ENCODE data around the gene MCOLN3. TPM values are rescaled to one million over a fixed set of nuclear protein-coding genes. Genes with fewer than 3 reads are reported as not detected.

Gene MCOLN3
- total RNA-seq = 1.1 TPM
- polyA plus RNA-seq (ENCODE audit: insufficient read depth in 1 of 8, insufficient read length in 8 of 8, low replicate concordance in 1 of 8) = 1 to 10 TPM in 5 of 8 donors, under 1 TPM in 3; 0.72 to 5.9 (median 2.6) TPM
- long read RNA-seq, donor 1 = 0 reads
- long read RNA-seq, donor 2 = 0 reads
- long read RNA-seq, donor 3 = 0 reads
- long read RNA-seq, donor 4 = 0 reads
- long read RNA-seq, donor 5, partial matches to known transcripts = 0 of 2 reads
- long read RNA-seq, donor 5, other reads (novel, unspliced or antisense) = 0 of 2 reads
- long read RNA-seq, donor 6, partial matches to known transcripts = 0 of 1 reads
- long read RNA-seq, donor 6, other reads (novel, unspliced or antisense) = 0 of 1 reads
- long read RNA-seq, donor 7 = 0 reads
- long read RNA-seq, donor 8 = 0 reads
- long read RNA-seq, donor 9 = 0 reads
- long read RNA-seq, donor 10 = 0 reads
- long read RNA-seq, donor 11 = 0 reads

- H3K4me1 ChIP-seq (ENCODE audit: control insufficient read depth, insufficient read depth, low read length) = peaks cover 14% of the 10 kb centered on the region
- peak within 1 kb of the TSS; percentile 34 for H3K4me3 ChIP-seq (ENCODE audit: low read length)
- no peaks in the 10 kb centered on the region for H3K36me3 ChIP-seq (ENCODE audit: control insufficient read depth, insufficient read depth, low read length)
- WGBS (ENCODE audit: insufficient coverage) = under 1% methylated on average over 59 of the region's 73 CpGs
- H3K27ac ChIP-seq (ENCODE audit: low read length) = no peak within 1 kb of the TSS
- H3K27me3 ChIP-seq (ENCODE audit: control insufficient read depth, insufficient read depth, low read length) = peaks cover 42% of the 10 kb centered on the region
- DNase-seq = peak; percentile 35
- H3K9me3 ChIP-seq (replicated peaks; ENCODE audit: control insufficient read depth, low read depth, low read length) = no peaks in the 10 kb centered on the region
Observed at GRCh38 chr1:85048296-85049064, at the start of gene MCOLN3. MCOLN3 (minus strand) TSS chr1:85048500; CDS start chr1:85045360, 3,140 bp downstream.

GRCh38 chr1:85093644-85094043, 45.3 kb upstream of the MCOLN3 start:
- Histone ChIP-seq H3K27me3 (ENCODE audit: control insufficient read depth, insufficient read depth, low read length) (no peaks in the 10 kb centered on the region), H3K4me1 (ENCODE audit: control insufficient read depth, insufficient read depth, low read length) (no peaks in the 10 kb centered on the region), H3K36me3 (ENCODE audit: control insufficient read depth, insufficient read depth, low read length) (no peaks in the 10 kb centered on the region), H3K27ac (ENCODE audit: low read length) (no peak overlapping the region), H3K4me3 (ENCODE audit: low read length) (no peak overlapping the region), H3K9me3 (replicated peaks; ENCODE audit: control insufficient read depth, low read depth, low read length) (no peaks in the 10 kb centered on the region)
- no peak for DNase-seq
- 75% methylated on average over 1 of the region's 2 CpGs for WGBS (ENCODE audit: insufficient coverage)

GRCh38 chr1:85091671-85092280, 43.5 kb upstream of the MCOLN3 start:
- Histone ChIP-seq H3K4me1 (ENCODE audit: control insufficient read depth, insufficient read depth, low read length) (no peaks in the 10 kb centered on the region), H3K9me3 (replicated peaks; ENCODE audit: control insufficient read depth, low read depth, low read length) (no peaks in the 10 kb centered on the region), H3K4me3 (ENCODE audit: low read length) (no peak overlapping the region), H3K27me3 (ENCODE audit: control insufficient read depth, insufficient read depth, low read length) (no peaks in the 10 kb centered on the region), H3K36me3 (ENCODE audit: control insufficient read depth, insufficient read depth, low read length) (no peaks in the 10 kb centered on the region), H3K27ac (ENCODE audit: low read length) (peak overlapping the region; percentile 59)
- DNase-seq = peak; percentile 85
- 33% methylated on average over 4 of the region's 11 CpGs for WGBS (ENCODE audit: insufficient coverage)

GRCh38 chr1:85090225-85090624, 41.9 kb upstream of the MCOLN3 start:
- no peaks in the 10 kb centered on the region for H3K4me1 ChIP-seq (ENCODE audit: control insufficient read depth, insufficient read depth, low read length)
- WGBS (ENCODE audit: insufficient coverage) = no CpG with 5 or more reads among the region's 1 CpG
- no peaks in the 10 kb centered on the region for H3K9me3 ChIP-seq (replicated peaks; ENCODE audit: control insufficient read depth, low read depth, low read length)
- no peak for DNase-seq
- H3K36me3 ChIP-seq (ENCODE audit: control insufficient read depth, insufficient read depth, low read length) = no peaks in the 10 kb centered on the region
- no peak overlapping the region for H3K27ac ChIP-seq (ENCODE audit: low read length)
- H3K27me3 ChIP-seq (ENCODE audit: control insufficient read depth, insufficient read depth, low read length) = no peaks in the 10 kb centered on the region
- H3K4me3 ChIP-seq (ENCODE audit: low read length) = no peak overlapping the region

- Histone ChIP-seq H3K9me3 (replicated peaks; ENCODE audit: control insufficient read depth, low read depth, low read length) (no peaks in the 10 kb centered on the region), H3K27me3 (ENCODE audit: control insufficient read depth, insufficient read depth, low read length) (no peaks in the 10 kb centered on the region), H3K36me3 (ENCODE audit: control insufficient read depth, insufficient read depth, low read length) (no peaks in the 10 kb centered on the region), H3K4me1 (ENCODE audit: control insufficient read depth, insufficient read depth, low read length) (no peaks in the 10 kb centered on the region), H3K4me3 (ENCODE audit: low read length) (no peak overlapping the region), H3K27ac (ENCODE audit: low read length) (no peak overlapping the region)
- DNase-seq = no peak
Observed at GRCh38 chr1:85089203-85089602, 40.9 kb upstream of the MCOLN3 start.

GRCh38 chr1:85088408-85088784, 40.1 kb upstream of the MCOLN3 start:
- H3K9me3 ChIP-seq (replicated peaks; ENCODE audit: control insufficient read depth, low read depth, low read length) = no peaks in the 10 kb centered on the region
- no peaks in the 10 kb centered on the region for H3K36me3 ChIP-seq (ENCODE audit: control insufficient read depth, insufficient read depth, low read length)
- no peaks in the 10 kb centered on the region for H3K27me3 ChIP-seq (ENCODE audit: control insufficient read depth, insufficient read depth, low read length)
- no peak overlapping the region for H3K27ac ChIP-seq (ENCODE audit: low read length)
- no peak for DNase-seq
- no peaks in the 10 kb centered on the region for H3K4me1 ChIP-seq (ENCODE audit: control insufficient read depth, insufficient read depth, low read length)
- no CpG with 5 or more reads among the region's 2 CpGs for WGBS (ENCODE audit: insufficient coverage)
- H3K4me3 ChIP-seq (ENCODE audit: low read length) = no peak overlapping the region

- H3K36me3 ChIP-seq (ENCODE audit: control insufficient read depth, insufficient read depth, low read length) = no peaks in the 10 kb centered on the region
- no peaks in the 10 kb centered on the region for H3K4me1 ChIP-seq (ENCODE audit: control insufficient read depth, insufficient read depth, low read length)
- DNase-seq = no peak
- H3K27ac ChIP-seq (ENCODE audit: low read length) = no peak overlapping the region
- no peaks in the 10 kb centered on the region for H3K9me3 ChIP-seq (replicated peaks; ENCODE audit: control insufficient read depth, low read depth, low read length)
- 100% methylated on average over 1 of the region's 1 CpG for WGBS (ENCODE audit: insufficient coverage)
- no peak overlapping the region for H3K4me3 ChIP-seq (ENCODE audit: low read length)
- no peaks in the 10 kb centered on the region for H3K27me3 ChIP-seq (ENCODE audit: control insufficient read depth, insufficient read depth, low read length)
Observed at GRCh38 chr1:85087659-85088407, 39.5 kb upstream of the MCOLN3 start.

- H3K9me3 ChIP-seq (replicated peaks; ENCODE audit: control insufficient read depth, low read depth, low read length) = no peaks in the 10 kb centered on the region
- no peak for DNase-seq
- no CpG with 5 or more reads among the region's 1 CpG for WGBS (ENCODE audit: insufficient coverage)
- no peaks in the 10 kb centered on the region for H3K4me1 ChIP-seq (ENCODE audit: control insufficient read depth, insufficient read depth, low read length)
- H3K36me3 ChIP-seq (ENCODE audit: control insufficient read depth, insufficient read depth, low read length) = no peaks in the 10 kb centered on the region
- no peak overlapping the region for H3K4me3 ChIP-seq (ENCODE audit: low read length)
- H3K27ac ChIP-seq (ENCODE audit: low read length) = no peak overlapping the region
- no peaks in the 10 kb centered on the region for H3K27me3 ChIP-seq (ENCODE audit: control insufficient read depth, insufficient read depth, low read length)
Observed at GRCh38 chr1:85085417-85085816, 37.1 kb upstream of the MCOLN3 start.

- Histone ChIP-seq H3K4me3 (ENCODE audit: low read length) (no peak overlapping the region), H3K4me1 (ENCODE audit: control insufficient read depth, insufficient read depth, low read length) (no peaks in the 10 kb centered on the region), H3K9me3 (replicated peaks; ENCODE audit: control insufficient read depth, low read depth, low read length) (no peaks in the 10 kb centered on the region), H3K36me3 (ENCODE audit: control insufficient read depth, insufficient read depth, low read length) (no peaks in the 10 kb centered on the region), H3K27me3 (ENCODE audit: control insufficient read depth, insufficient read depth, low read length) (no peaks in the 10 kb centered on the region), H3K27ac (ENCODE audit: low read length) (no peak overlapping the region)
- WGBS (ENCODE audit: insufficient coverage) = 38% methylated on average over 1 of the region's 3 CpGs
- DNase-seq = peak; percentile 35
Observed at GRCh38 chr1:85078903-85079302, 30.6 kb upstream of the MCOLN3 start.
